ENCODE results near the gene MMD2. TPM values are rescaled to one million over a fixed set of nuclear protein-coding genes. Genes with fewer than 3 reads are reported as not detected.

The MMD2 gene
- polyA plus RNA-seq, 1 donor from 2014 or later: 0.40 TPM

- no peak overlapping the region for H3K9ac ChIP-seq (ENCODE audit: low read length)
- no peaks in the 10 kb centered on the region for H3K36me3 ChIP-seq (ENCODE audit: insufficient read depth, low read length)
- H3K9me2 ChIP-seq (ENCODE audit: insufficient read depth, low read length): no peaks in the 10 kb centered on the region
- H2AFZ ChIP-seq (ENCODE audit: low read depth, low read length): no peak overlapping the region
- H3K27me3 ChIP-seq (ENCODE audit: insufficient read depth, low read depth, low read length): no peaks in the 10 kb centered on the region
- no peak overlapping the region for H3K4me2 ChIP-seq (ENCODE audit: low read length)
- no peaks in the 10 kb centered on the region for H4K20me1 ChIP-seq (ENCODE audit: insufficient read depth)
- H3F3A ChIP-seq (ENCODE audit: insufficient read depth, low read length, poor library complexity, severe bottlenecking): no peaks in the 10 kb centered on the region
- no peaks in the 10 kb centered on the region for H3K79me2 ChIP-seq (replicated peaks; ENCODE audit: insufficient read depth, low read length)
- no peak overlapping the region for H3K4me3 ChIP-seq (ENCODE audit: low read length)
- no peak overlapping the region for H3K27ac ChIP-seq (ENCODE audit: low read length)
- H3K9me3 ChIP-seq (ENCODE audit: low read length): no peaks in the 10 kb centered on the region
- no peak for TF ChIP-seq MXI1 (conservative IDR thresholded peaks at IDR 0.05; ENCODE audit: poor library complexity, severe bottlenecking)
- TF ChIP-seq RAD21 (conservative IDR thresholded peaks at IDR 0.05): no peak
- TF ChIP-seq EZH2 (IDR thresholded peaks at IDR 0.05; ENCODE audit: borderline replicate concordance, insufficient read depth, low read length, poor library complexity, severe bottlenecking): no peak
- TF ChIP-seq, protein P1, sequence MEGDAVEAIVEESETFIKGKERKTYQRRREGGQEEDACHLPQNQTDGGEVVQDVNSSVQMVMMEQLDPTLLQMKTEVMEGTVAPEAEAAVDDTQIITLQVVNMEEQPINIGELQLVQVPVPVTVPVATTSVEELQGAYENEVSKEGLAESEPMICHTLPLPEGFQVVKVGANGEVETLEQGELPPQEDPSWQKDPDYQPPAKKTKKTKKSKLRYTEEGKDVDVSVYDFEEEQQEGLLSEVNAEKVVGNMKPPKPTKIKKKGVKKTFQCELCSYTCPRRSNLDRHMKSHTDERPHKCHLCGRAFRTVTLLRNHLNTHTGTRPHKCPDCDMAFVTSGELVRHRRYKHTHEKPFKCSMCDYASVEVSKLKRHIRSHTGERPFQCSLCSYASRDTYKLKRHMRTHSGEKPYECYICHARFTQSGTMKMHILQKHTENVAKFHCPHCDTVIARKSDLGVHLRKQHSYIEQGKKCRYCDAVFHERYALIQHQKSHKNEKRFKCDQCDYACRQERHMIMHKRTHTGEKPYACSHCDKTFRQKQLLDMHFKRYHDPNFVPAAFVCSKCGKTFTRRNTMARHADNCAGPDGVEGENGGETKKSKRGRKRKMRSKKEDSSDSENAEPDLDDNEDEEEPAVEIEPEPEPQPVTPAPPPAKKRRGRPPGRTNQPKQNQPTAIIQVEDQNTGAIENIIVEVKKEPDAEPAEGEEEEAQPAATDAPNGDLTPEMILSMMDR (IDR thresholded peaks at IDR 0.05; ENCODE audit: poor library complexity, severe bottlenecking): no peak
- no peak for TF ChIP-seq EP300 (conservative IDR thresholded peaks at IDR 0.05; ENCODE audit: poor library complexity, severe bottlenecking)
- no peak for TF ChIP-seq SMC3 (conservative IDR thresholded peaks at IDR 0.05; ENCODE audit: poor library complexity)
- no peak for TF ChIP-seq TAF1 (IDR thresholded peaks at IDR 0.05; ENCODE audit: low read depth)
- TF ChIP-seq, protein P2, sequence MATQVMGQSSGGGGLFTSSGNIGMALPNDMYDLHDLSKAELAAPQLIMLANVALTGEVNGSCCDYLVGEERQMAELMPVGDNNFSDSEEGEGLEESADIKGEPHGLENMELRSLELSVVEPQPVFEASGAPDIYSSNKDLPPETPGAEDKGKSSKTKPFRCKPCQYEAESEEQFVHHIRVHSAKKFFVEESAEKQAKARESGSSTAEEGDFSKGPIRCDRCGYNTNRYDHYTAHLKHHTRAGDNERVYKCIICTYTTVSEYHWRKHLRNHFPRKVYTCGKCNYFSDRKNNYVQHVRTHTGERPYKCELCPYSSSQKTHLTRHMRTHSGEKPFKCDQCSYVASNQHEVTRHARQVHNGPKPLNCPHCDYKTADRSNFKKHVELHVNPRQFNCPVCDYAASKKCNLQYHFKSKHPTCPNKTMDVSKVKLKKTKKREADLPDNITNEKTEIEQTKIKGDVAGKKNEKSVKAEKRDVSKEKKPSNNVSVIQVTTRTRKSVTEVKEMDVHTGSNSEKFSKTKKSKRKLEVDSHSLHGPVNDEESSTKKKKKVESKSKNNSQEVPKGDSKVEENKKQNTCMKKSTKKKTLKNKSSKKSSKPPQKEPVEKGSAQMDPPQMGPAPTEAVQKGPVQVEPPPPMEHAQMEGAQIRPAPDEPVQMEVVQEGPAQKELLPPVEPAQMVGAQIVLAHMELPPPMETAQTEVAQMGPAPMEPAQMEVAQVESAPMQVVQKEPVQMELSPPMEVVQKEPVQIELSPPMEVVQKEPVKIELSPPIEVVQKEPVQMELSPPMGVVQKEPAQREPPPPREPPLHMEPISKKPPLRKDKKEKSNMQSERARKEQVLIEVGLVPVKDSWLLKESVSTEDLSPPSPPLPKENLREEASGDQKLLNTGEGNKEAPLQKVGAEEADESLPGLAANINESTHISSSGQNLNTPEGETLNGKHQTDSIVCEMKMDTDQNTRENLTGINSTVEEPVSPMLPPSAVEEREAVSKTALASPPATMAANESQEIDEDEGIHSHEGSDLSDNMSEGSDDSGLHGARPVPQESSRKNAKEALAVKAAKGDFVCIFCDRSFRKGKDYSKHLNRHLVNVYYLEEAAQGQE (IDR thresholded peaks at IDR 0.05; ENCODE audit: borderline replicate concordance): no peak
- TF ChIP-seq POLR2AphosphoS5 (IDR thresholded peaks at IDR 0.05): no peak
Measured at GRCh38 chr7:4944939-4945338, 14.0 kb downstream of the MMD2 start.

DNA sequence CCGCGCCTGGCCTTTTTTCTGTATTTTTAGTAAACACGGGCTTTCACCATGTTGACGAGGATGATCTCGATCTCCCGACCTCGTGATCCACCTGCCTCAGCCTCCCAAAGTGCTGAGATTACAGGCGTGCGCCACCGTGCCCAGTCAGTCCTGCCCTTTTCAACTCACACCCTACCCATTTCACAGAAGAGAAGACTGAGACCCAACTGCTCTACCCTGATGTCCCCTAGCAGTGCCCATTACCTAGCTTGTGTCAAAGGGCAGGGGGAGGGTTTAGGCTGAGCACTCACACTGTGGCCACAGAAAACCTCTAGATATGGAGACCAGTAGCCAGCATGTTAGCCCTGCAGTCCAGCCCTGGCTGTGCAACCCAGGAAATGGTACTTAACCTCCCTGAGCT is 15.7 kb downstream of the MMD2 start:
- no peak overlapping the region for H3K27ac ChIP-seq (ENCODE audit: low read length)
- H3K4me3 ChIP-seq (ENCODE audit: low read length): no peak overlapping the region
- no peak overlapping the region for H2AFZ ChIP-seq (ENCODE audit: low read depth, low read length)
- H3K9me3 ChIP-seq (ENCODE audit: low read length): no peaks in the 10 kb centered on the region
- H3K9ac ChIP-seq (ENCODE audit: low read length): no peak overlapping the region
- no peaks in the 10 kb centered on the region for H3K79me2 ChIP-seq (replicated peaks; ENCODE audit: insufficient read depth, low read length)
- H3K9me2 ChIP-seq (ENCODE audit: insufficient read depth, low read length): no peaks in the 10 kb centered on the region
- no peaks in the 10 kb centered on the region for H4K20me1 ChIP-seq (ENCODE audit: insufficient read depth)
- H3K4me2 ChIP-seq (ENCODE audit: low read length): no peak overlapping the region
- no peaks in the 10 kb centered on the region for H3F3A ChIP-seq (ENCODE audit: insufficient read depth, low read length, poor library complexity, severe bottlenecking)
- H3K36me3 ChIP-seq (ENCODE audit: insufficient read depth, low read length): no peaks in the 10 kb centered on the region
- no peaks in the 10 kb centered on the region for H3K27me3 ChIP-seq (ENCODE audit: insufficient read depth, low read depth, low read length)
- TF ChIP-seq EZH2 (IDR thresholded peaks at IDR 0.05; ENCODE audit: borderline replicate concordance, insufficient read depth, low read length, poor library complexity, severe bottlenecking): no peak
- TF ChIP-seq, protein P2 (IDR thresholded peaks at IDR 0.05; ENCODE audit: borderline replicate concordance): no peak
- TF ChIP-seq, protein P1 (IDR thresholded peaks at IDR 0.05; ENCODE audit: poor library complexity, severe bottlenecking): no peak
- no peak for TF ChIP-seq MXI1 (conservative IDR thresholded peaks at IDR 0.05; ENCODE audit: poor library complexity, severe bottlenecking)
- TF ChIP-seq TAF1 (IDR thresholded peaks at IDR 0.05; ENCODE audit: low read depth): no peak
- TF ChIP-seq SMC3 (conservative IDR thresholded peaks at IDR 0.05; ENCODE audit: poor library complexity): no peak
- no peak for TF ChIP-seq RAD21 (conservative IDR thresholded peaks at IDR 0.05)
- TF ChIP-seq EP300 (conservative IDR thresholded peaks at IDR 0.05; ENCODE audit: poor library complexity, severe bottlenecking): no peak
- TF ChIP-seq POLR2AphosphoS5 (IDR thresholded peaks at IDR 0.05): no peak

Data from neural cell (in vitro differentiated cells).